HG02610 (cell line): Measurements from ENCODE around the gene PSME1.

Experiments
- ATAC-seq: cut with Tn5 transposase; IDR thresholded peaks from one replicate; pipeline ENCODE4 v1.9.1; 2021; ENCODE audit warnings: mild to moderate bottlenecking, moderate library complexity; ENCODE audit not compliant: unreplicated experiment

The PSME1 gene

DNA sequence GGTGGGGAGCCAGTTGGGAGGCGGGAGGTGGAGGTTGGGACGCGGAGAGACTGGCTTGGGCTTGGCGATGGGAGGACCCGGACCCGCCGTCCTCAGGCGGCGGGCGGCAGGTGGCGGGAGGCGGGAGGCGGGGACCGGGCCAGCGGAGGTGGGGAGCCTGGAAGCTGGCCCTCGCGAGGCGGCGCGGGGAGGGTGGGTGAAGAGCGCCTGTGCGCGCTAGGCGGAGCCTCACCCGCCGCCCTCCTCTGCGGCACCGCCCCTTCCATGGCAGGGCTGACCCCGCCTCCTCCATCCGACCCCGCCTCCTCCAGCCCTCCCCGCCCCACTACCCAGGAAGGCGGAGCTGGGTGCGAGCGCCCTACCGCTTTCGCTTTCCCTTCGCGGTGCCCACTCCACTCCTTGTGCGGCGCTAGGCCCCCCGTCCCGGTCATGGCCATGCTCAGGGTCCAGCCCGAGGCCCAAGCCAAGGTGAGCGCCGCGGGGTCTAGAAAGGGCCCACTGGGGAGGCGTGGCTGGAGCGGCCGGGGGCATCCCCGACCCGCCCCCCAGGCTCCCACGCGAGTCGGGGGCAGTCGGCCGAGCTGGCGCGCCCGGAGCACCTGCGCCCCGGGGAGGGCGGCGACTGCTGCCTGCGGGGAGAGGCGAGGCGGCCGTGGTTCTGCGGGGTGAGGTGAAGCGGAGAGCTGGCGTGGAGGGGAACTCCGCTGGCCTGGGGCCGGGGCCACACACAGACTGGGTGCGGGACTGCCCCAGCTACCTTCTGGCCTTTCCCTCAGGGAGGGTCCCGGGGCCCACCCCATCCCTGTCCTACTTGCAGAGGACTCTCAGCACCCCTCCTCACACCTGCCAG is at the start of gene PSME1:
PSME1 (plus strand) TSS at position 361 of the 850 bp plus-strand sequence; CDS start at position 430, 69 bp downstream.
- ATAC-seq: peak; percentile 87

DNA sequence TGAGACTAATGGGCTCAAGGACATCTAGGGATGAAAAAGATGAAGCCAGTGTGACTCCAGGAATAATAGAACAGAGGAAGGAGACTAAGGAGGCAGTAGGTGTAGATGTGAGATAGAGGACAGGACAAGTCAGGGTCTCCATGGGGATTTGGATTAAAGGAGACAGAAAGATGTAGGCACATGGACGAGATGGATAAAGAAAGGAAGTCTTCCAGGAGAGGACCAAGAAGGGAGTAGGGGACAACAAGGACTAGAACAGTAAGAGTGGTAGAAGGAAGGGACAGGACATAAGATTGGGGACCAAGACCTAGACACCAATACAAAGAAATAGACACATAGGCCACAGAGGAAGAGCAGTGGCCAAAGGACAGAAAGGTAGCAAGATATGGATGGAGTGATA is 49.0 kb upstream of the PSME1 start:
- no peak for ATAC-seq

- no peak for ATAC-seq
Observed at GRCh38 chr14:24088095-24088494, 47.9 kb upstream of the PSME1 start.

- ATAC-seq: no peak
Observed at GRCh38 chr14:24089890-24090289, 46.1 kb upstream of the PSME1 start.

DNA sequence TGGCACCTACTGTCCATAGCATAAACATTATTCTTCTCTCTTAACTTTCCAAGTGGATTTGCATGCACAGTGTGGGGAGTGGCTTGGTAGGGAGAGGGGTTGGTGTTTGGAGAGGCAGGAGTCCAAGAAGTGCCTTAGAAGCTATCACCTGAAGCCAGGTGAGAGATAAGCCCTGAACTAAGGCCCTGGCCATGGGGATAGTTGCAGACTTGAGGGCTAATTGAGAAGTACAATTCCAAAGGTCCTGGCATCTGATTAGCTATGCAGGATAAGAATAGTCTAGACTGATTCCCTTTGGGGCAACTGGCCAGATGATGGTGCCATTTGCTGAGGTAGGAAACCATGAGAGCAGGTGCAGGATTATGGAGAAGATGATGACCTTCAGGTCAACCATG is 43.9 kb upstream of the PSME1 start:
- no peak for ATAC-seq

DNA sequence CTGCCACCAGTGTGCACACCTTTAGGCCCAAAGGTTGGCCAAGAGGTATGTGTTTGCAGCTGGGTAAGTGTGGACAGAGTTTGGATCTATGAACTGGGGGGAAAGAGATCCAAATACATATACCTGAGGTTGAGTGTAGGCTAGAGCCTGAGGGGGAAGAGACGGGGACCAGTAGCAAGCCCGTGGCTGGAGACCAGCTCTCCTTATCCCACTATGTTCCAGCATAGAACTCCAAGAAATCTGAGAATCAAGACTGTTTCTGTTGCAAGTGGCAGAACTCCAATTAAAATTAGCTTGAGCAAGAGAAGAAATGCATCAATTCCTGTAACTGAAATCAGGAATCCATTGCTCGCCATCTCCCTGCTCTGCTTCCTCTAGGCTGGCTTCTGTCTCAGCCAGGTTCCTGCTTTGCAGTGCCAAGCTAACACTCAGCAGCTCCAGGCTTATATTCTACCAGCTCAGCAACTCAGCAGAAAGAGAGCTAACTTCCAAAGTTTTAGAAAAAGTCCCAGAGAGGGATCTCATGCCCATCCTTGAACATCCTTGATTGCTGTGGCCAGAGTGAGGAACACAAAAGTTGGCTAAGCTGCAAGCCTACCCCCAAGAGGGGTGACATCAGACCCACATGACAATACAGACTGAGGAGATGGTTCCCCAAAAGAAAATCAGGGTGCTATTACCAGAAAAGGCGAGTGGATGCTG is 43.3 kb upstream of the PSME1 start:
- no peak for ATAC-seq

GRCh38 chr14:24093207-24093900 is 42.6 kb upstream of the PSME1 start:
- ATAC-seq: no peak

DNA sequence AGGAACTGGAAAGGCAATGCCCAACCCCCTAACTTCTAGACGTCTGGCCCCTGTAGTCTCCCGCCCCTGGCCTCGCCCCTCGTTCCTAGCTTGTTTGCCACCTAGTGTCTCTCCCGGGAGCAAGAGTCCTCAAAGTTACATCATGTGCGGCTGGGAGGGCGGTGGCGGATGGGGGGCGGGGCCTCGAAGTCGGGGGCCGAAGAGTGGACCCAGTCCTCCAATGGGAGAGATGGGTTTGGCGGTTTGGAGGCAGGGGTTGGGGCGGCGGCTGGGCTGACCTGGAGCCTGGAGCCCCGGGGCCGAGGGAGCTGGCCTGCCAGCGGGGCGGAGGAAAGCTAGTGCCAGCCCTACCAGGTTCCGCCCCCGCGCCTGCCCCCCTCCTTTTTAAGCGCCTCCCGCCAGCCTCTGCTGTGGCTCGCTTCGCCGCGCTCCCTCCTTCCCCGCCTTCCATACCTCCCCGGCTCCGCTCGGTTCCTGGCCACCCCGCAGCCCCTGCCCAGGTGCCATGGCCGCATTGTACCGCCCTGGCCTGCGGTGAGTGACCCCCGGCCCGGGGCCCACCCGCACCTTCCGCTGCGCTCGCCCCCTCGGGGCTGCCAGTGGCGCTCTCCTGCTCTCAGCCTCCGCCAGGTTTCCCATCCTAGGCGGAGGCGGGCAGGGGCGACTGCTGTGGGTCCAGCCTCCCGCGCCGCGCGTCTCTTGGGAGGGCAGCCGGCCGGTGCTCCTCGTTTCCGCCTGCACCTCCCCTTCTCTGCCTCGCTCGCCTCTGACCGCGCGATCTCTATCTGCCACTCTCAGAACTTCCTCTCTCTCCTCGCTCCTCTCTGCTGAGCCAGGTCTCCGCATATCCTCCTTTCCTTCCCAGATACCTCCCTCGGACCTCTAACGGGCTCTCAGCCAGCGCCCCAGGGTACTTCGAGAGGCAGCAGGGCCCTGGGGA is 41.8 kb upstream of the PSME1 start, which contains the start of gene PCK2:
PCK2 (plus strand) TSS at position 411 of the 940 bp plus-strand sequence; CDS start at position 506, 95 bp downstream.
- ATAC-seq: peak; percentile 34

- no peak for ATAC-seq
Observed at GRCh38 chr14:24094841-24095270, 41.1 kb upstream of the PSME1 start.

DNA sequence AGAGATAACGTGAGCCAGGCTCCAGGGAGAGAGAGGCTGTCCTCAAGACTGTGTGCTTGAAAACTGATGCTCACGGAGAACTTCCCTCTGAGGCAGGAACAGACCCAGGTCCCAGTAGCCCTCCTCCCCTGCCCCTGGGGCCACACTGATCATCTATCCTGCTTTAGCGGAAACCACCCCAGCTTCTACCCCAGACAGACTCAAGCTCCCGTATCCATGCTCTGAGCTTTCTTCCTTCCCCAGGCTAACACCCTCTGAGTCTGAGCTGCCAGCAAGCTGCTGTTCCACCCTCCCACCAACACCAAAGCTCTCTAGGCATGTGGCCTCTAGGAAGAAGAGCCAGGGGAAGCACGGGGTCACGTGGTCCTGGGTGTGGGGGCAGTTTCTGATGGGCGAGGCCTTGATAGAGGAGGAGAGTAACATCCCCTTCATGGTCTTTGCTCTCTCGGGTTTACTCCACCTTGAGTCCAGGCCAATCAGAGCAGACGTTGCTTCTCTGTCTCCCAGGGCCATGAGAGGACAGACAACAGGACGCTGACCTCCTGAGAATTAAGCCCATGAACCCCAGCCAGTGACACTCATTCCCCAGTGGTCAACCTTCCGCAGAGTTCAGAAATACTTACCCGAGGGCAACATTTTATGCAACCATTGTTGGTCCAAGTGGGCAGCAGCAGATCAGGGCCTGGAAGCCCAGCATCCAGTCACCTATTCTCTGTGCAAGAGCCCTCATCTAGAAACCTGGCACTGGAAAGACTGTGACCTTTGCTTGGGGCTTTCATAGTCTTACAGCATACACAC is 40.5 kb upstream of the PSME1 start:
- ATAC-seq: peak; percentile 81

DNA sequence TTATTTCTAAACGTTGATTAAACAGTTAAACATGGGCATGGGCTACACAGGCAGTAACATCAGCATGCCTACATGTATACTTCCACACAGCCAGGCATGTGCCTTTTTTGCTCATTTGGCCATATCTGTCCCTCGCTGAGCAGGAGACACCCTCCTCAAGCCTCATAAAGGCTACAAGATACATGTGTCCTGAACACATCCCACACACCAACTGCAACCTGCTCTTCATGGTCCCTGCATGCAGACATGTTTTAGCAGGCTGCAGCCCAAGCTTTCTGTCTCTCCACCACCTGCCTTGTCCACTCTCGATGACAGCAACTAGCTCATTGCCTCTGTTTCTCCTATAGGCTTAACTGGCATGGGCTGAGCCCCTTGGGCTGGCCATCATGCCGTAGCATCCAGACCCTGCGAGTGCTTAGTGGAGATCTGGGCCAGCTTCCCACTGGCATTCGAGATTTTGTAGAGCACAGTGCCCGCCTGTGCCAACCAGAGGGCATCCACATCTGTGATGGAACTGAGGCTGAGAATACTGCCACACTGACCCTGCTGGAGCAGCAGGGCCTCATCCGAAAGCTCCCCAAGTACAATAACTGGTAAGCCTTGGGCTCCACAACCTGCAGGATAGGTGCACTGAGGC is 39.3 kb upstream of the PSME1 start:
- ATAC-seq: no peak

GRCh38 chr14:24098229-24098926 is 37.6 kb upstream of the PSME1 start:
- no peak for ATAC-seq

- no peak for ATAC-seq
Observed at GRCh38 chr14:24098927-24099813, 36.8 kb upstream of the PSME1 start.

DNA sequence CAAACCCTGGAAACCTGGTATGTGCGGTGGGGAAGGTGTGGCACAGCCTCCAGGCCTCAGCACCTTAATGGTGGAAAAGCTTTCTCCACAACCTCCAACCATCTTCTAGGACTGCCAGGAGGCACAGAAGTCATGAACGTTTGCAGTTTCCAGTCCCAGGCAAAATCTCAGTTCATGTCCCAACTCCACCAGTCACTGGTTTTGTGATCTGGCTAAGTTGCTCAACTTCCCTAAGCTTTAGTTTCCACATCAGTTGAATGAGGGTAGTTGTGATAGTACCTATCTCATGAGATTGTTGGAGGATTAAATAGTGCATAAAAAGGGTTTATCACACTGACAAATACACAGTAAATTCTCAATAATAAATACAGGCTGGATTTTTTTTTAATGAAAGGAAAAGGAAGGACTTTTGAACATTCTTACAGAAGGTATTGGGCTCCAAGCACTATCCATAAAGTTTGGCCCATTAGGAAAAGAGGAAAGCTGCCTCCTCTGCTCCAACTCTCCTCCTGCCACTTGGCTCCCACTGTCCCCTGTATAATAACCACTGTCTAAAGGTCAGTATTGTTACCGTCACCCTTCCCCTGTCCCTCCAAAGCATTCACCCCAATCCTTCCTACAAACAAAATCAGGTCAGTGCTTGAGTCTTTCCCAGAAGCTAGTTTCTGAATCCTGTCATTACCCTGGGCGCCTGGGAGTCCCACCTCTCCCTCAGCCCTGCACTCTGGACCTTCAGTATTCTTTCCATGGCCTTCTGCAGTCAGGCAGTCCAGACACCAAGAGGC is 35.6 kb upstream of the PSME1 start:
- no peak for ATAC-seq

DNA sequence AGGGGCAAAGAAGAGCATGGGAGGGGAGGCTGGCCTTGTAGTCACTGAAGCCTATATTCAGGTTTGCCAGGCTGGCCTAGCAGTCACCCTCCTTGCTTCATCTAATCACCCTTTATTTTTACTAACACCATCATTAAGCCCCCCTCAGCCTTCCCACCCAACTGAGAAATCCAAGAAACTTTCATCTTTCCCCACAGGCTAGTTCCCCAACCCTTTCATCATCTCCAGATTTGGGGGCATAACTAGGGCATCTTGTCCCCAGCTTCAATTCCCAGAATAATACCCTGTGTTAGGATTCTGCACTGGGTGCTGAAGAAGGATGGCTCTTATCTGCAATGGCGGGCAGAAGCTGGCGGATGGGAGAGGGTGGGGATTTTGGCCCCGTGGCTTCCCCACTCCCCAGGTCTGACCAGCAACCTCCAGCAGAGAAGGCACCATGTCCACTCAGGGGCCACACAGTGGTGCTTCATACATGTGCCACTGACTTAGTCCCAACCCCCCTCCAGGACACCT is 35.0 kb upstream of the PSME1 start:
- no peak for ATAC-seq

DNA sequence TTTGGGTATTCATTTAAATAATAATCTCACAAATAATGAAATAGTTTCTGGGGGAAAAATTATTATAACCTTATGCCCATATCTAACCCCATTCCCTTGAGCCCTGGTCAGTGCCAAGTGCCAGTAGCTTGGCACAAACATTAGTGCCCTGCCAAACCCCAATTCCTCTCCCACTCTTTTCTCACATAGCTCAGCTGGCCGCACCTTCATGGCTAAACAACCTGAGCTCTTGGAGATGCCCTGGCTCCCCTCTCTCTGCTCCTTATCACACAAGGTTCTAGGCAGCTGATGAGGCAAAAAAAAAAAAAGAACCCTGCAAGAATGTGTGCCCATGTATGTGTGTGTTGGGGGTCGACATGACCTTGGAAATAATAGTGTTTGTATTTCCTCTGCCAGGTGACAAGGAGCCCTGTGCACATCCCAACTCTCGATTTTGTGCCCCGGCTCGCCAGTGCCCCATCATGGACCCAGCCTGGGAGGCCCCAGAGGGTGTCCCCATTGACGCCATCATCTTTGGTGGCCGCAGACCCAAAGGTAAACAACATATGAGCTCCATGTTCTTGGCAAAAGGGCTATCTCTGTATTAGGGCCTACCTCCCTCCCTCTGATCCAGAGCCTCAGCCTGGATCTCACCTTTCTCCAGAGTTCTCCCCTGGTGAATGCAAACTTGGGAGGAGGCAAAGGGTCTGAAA is 33.5 kb upstream of the PSME1 start:
- no peak for ATAC-seq
